ENCODE measurements around the gene PIM3. TPM values are rescaled to one million over a fixed set of nuclear protein-coding genes. Genes with fewer than 3 reads are reported as not detected.

Gene PIM3
- total RNA-seq, 1 donor from 2014 or later, result 119 TPM

DNA sequence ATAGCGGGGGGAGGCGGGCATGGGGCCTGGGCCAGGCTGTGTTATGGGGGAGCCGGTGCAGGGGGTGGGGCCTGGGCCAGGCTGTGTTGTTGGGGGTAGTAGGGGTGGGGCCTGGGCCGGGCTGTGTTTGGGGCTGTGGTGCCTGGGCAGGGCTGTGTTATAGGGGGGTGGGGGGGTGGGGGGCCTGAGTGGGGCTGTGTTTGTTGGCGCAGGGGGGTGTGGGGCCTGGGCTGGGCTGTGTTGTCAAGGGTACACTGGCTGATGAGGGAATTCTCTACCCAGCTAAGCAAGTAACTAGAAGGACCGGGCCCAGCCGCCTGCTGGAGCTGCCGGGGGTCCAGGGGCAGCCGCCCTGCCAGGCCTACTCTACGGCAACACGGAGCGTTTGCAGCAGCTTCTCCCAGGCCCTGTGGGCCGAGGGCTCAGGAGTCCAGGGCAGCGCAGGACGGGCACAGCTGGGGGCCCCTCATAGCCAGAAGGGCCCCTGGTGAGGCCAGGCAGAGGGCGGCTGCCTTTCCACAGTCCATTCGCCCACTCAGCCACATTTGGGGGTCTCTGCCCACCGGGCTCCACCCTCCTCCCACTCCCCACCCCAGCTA is 10.1 kb upstream of the PIM3 start:
- Histone ChIP-seq H3K27me3 (no peaks in the 10 kb centered on the region), H3K9me3 (no peaks in the 10 kb centered on the region), H3K4me3 (no peak overlapping the region), H3K27ac (peak overlapping the region; percentile 90), H3K36me3 (no peaks in the 10 kb centered on the region), H3K4me1 (peaks cover 53% of the 10 kb centered on the region)
- TF ChIP-seq, protein P1, sequence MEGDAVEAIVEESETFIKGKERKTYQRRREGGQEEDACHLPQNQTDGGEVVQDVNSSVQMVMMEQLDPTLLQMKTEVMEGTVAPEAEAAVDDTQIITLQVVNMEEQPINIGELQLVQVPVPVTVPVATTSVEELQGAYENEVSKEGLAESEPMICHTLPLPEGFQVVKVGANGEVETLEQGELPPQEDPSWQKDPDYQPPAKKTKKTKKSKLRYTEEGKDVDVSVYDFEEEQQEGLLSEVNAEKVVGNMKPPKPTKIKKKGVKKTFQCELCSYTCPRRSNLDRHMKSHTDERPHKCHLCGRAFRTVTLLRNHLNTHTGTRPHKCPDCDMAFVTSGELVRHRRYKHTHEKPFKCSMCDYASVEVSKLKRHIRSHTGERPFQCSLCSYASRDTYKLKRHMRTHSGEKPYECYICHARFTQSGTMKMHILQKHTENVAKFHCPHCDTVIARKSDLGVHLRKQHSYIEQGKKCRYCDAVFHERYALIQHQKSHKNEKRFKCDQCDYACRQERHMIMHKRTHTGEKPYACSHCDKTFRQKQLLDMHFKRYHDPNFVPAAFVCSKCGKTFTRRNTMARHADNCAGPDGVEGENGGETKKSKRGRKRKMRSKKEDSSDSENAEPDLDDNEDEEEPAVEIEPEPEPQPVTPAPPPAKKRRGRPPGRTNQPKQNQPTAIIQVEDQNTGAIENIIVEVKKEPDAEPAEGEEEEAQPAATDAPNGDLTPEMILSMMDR (IDR thresholded peaks at IDR 0.05), result no peak
- ATAC-seq, result no peak
- DNase-seq, result no peak
- intact Hi-C loops (cut with DNase I), result no loop called here

DNA sequence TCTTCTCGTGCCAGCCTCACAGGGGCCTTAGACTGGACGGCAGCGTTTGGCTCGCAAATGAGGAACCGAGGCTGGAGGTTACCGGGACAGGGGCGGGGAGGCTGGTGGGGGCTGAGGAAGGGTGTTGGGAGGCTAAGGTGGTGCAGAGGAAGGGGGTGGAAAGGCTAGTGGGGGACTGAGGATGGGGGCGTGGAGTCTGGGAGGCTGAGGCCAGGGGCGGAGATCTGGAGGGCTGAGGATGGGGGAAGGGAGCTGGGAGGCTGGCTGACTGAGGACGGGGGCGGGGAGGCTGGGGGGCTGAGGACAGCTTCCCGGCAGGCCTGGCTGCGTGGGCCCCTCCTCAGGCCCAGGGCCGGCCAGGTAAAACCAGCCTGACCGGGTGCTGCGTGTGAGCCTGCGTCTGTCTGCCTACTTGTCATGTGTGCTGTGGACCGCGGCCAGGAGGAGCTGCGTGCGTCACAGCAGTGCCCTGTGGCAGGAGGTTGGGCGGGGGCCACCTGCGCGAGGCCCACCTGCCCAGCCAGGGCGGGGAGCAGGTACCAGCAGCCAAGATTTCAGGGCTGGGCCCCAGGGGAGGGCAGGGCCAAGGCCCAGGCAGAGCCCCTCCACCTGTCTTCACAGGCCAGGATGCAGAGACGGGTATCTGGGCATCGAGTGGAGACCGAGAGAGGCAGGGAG is 9.4 kb upstream of the PIM3 start:
- peak overlapping the region; percentile 88 for H3K27ac ChIP-seq
- ATAC-seq, result peak; percentile 60

DNA sequence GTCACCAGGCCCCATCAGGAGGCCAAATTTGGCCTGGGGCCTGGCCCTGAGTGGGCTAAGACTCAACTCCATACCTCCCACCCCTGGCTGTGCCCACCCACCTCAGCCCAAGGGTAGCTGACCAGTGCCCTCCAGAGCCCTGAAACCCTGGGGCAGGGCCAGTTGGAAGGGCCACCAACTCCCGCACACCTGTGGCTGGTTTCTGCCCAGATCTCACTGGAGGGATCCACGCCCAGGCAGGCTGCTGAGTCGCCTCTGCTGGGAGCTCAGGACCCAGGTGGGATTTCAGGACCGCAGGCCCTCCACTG is 8.9 kb upstream of the PIM3 start:
- ATAC-seq, result no peak
- Histone ChIP-seq H3K4me1 (peaks cover 57% of the 10 kb centered on the region), H3K36me3 (no peaks in the 10 kb centered on the region), H3K27ac (peak overlapping the region; percentile 81), H3K27me3 (no peaks in the 10 kb centered on the region), H3K9me3 (no peaks in the 10 kb centered on the region), H3K4me3 (no peak overlapping the region)
- no peak for DNase-seq
- intact Hi-C loops (cut with DNase I), result no loop called here
- TF ChIP-seq, protein P1 (IDR thresholded peaks at IDR 0.05), result no peak

More for the DNA sequence above, 9.4 kb upstream of the PIM3 start:
- Histone ChIP-seq H3K9me3 (no peaks in the 10 kb centered on the region), H3K4me1 (peaks cover 53% of the 10 kb centered on the region), H3K36me3 (no peaks in the 10 kb centered on the region), H3K27me3 (no peaks in the 10 kb centered on the region), H3K4me3 (no peak overlapping the region)
- peak; percentile 98 for DNase-seq
- TF ChIP-seq, protein P1 (IDR thresholded peaks at IDR 0.05), result no peak
- intact Hi-C loops (cut with DNase I), result no loop called here

DNA sequence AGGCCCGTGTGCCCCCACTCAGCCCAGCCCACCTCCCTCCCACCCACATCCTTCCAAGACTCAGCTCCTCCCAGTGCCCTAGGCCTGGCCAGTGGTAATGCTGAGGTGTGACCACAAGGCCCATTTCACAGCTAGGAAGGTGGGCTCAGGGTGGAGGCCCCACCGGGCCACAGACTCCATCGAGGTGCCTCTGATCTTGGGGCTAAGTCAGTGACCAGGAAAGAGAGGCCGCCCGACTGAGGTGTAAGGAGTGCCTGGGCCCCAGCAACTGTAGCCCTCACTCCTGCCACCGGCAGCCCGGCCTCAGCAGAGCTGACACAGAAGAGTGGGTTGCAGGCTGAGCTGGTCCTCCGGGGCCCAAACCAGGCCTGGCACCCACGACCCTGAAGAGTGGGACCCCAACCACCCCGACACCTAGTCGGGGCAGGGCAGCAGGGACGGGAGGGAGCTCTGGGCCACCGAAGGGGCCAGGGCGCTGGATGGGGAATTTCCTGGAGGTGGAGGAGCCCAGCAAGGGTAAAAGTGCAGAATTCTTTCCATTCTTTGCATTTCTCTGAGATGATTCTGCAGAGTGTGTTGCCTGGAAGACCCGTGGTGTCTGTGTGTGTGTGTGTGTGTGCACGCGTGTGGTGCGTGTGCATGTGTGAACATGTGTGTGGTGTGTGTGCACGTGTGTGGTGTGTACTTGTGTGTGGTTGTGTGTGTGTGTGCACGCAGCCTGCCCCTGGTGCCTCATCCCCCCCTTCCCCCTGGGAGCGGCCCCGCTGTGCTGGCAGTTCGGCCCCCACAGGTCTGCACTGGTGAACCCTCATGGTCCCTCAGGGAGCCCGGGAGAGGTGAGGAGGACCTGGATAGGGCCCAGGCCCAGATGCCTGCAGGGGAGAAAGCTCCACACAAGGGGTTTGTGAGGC is 8.3 kb upstream of the PIM3 start:
- Histone ChIP-seq H3K9me3 (no peaks in the 10 kb centered on the region), H3K36me3 (no peaks in the 10 kb centered on the region), H3K4me1 (peaks cover 61% of the 10 kb centered on the region), H3K27me3 (no peaks in the 10 kb centered on the region), H3K4me3 (no peak overlapping the region), H3K27ac (peak overlapping the region; percentile 81)
- intact Hi-C loops (cut with DNase I), result no loop called here
- no peak for DNase-seq
- TF ChIP-seq, protein P1 (IDR thresholded peaks at IDR 0.05), result no peak
- no peak for ATAC-seq

DNA sequence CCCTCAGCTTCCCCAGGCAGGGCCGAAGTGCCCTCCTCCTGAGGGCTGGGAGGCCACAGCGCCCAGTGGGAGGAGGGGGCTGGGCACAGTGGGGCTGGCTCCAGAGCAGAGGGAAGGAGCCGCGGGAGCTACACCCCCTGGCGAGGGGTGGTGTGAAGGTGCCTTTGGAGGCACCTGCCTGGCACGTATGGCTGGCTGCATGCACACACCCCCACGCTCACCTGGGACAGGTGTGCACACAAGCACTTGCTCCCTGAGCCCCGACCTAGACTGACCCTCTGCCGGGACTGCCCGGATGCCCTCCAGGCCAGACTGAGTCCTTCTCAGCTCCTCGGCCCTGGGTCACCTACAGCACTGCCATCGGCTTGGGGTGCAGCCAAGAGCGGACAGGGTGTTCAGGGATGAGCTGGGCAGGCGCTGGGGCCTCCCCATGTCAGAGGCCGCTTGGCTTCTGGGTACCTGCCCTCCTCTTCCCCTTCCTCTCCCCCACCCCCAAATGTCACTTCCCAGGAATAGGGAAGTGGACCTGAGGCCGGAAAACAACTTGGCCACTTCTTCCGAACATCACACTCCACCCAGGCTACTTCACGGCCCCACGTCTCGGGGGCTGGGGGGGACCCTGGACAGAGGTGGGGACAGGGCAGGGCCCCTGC is 7.4 kb upstream of the PIM3 start:
- Histone ChIP-seq H3K27me3 (no peaks in the 10 kb centered on the region), H3K4me1 (peaks cover 61% of the 10 kb centered on the region), H3K27ac (peak overlapping the region; percentile 81), H3K9me3 (no peaks in the 10 kb centered on the region), H3K4me3 (no peak overlapping the region), H3K36me3 (no peaks in the 10 kb centered on the region)
- peak; percentile 4 for ATAC-seq
- intact Hi-C loops (cut with DNase I), result no loop called here
- TF ChIP-seq, protein P1 (IDR thresholded peaks at IDR 0.05), result no peak
- DNase-seq, result peak; percentile 87

Measured in upper lobe of right lung (tissue), 1 donor.